SU-DHL-6 (cell line): ENCODE measurements around the gene BACE1.

Experiments
- H2AFZ ChIP-seq: fragments of 200-600 bp; sonication (generic); 2 replicates; pipeline ENCODE4 v1.6.1; 2014; ENCODE audit warnings: low read depth, mild to moderate bottlenecking, moderate library complexity, mixed read lengths, antibody characterized with exemption, low read length; ENCODE audit not compliant: severe bottlenecking
- H3F3A ChIP-seq: fragments of 200-600 bp; shearing (Covaris generic); 2 replicates; pipeline ENCODE4 v1.6.0; 2016; ENCODE audit warnings: antibody characterized with exemption, mild to moderate bottlenecking; ENCODE audit not compliant: insufficient read depth
- H3K27ac ChIP-seq: fragments of 200-600 bp; sonication (generic); 2 replicates; pipeline ENCODE4 v1.5.1; 2016; ENCODE audit warnings: low read depth, mild to moderate bottlenecking, low read length, moderate library complexity, mixed read lengths
- H3K27me3 ChIP-seq: fragments of 200-600 bp; sonication (generic), shearing (Covaris generic); 2 replicates; pipeline ENCODE4 v1.6.0; 2014; ENCODE audit warnings: mild to moderate bottlenecking, low read length
- H3K36me3 ChIP-seq: fragments of 200-600 bp; sonication (generic); 2 replicates; pipeline ENCODE4 v1.6.1; 2014; ENCODE audit warnings: mild to moderate bottlenecking, low read length, mixed read lengths
- H3K4me2 ChIP-seq: fragments of 300-600, 200-600 bp; shearing (Covaris generic), sonication (generic); 2 replicates; pipeline ENCODE4 v1.6.0; 2014; ENCODE audit warnings: low read length, low read depth, mild to moderate bottlenecking; ENCODE audit not compliant: poor library complexity, severe bottlenecking
- H3K4me3 ChIP-seq: fragments of 200-600 bp; sonication (generic); 2 replicates; pipeline ENCODE4 v1.5.1; 2014; ENCODE audit warnings: antibody characterized with exemption, low read length, mild to moderate bottlenecking, mixed read lengths; ENCODE audit not compliant: insufficient read depth, poor library complexity, severe bottlenecking
- H3K79me2 ChIP-seq: fragments of 200-600 bp; sonication (generic); 2 replicates; pipeline ENCODE4 v1.6.1; 2014; ENCODE audit warnings: mild to moderate bottlenecking, low read length, moderate library complexity; ENCODE audit not compliant: insufficient read depth
- H3K9ac ChIP-seq: fragments of 200-600 bp; sonication (generic); 2 replicates; pipeline ENCODE4 v1.7.0; 2014; ENCODE audit warnings: mild to moderate bottlenecking, low read length
- H3K9me2 ChIP-seq: fragments of 200-600 bp; sonication (generic); replicated peaks from 2 replicates; pipeline ENCODE4 v1.6.1; 2014; ENCODE audit warnings: low read length; ENCODE audit not compliant: insufficient read depth
- H3K9me3 ChIP-seq: fragments of 200-600 bp; sonication (generic); 2 replicates; pipeline ENCODE4 v1.6.1; 2014; ENCODE audit warnings: low read length, mixed read lengths; ENCODE audit not compliant: insufficient read depth
- H4K20me1 ChIP-seq: fragments of 200-600 bp; sonication (generic); 2 replicates; pipeline ENCODE4 v1.6.1; 2014; ENCODE audit warnings: low read depth, mild to moderate bottlenecking, antibody characterized with exemption, low read length, moderate library complexity, mixed read lengths
- EZH2phosphoT487 ChIP-seq: fragments of 200-600 bp; sonication (generic), shearing (Covaris generic); conservative IDR thresholded peaks from 2 replicates; pipeline ENCODE4 v1.6.1; 2018; ENCODE audit warnings: mild to moderate bottlenecking, antibody characterized with exemption, low read length, moderate library complexity, mixed read lengths
- TF ChIP-seq, protein P1 (sequence below): fragments of 200-600 bp; sonication (generic); IDR thresholded peaks from one replicate; pipeline ENCODE4 v1.5.1; 2017; ENCODE audit warnings: antibody characterized with exemption, mild to moderate bottlenecking, low read length, moderate library complexity; ENCODE audit not compliant: insufficient read depth, poor library complexity, severe bottlenecking

The BACE1 gene

DNA sequence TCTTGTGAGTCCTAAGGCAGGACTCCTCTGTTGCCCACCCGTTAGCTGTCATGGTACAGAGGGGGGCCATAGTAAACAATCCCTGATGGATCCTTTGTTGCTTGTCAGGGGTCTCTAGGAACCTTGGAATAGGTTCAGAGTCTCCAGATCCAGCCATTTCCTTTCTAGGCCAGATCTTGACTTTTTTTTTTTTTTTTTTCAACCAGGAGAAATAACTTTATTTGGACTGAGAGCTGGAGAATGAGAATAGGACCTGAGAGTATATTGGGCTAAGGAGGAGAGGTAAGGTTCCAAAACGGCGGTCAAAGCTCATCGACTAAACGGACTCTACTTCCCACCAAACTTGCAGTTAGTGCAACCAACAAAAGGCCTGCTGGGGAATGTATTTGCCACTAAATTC lies 19.3 kb upstream of the BACE1 start:
- no peak overlapping the region for H2AFZ ChIP-seq
- TF ChIP-seq, protein P1, sequence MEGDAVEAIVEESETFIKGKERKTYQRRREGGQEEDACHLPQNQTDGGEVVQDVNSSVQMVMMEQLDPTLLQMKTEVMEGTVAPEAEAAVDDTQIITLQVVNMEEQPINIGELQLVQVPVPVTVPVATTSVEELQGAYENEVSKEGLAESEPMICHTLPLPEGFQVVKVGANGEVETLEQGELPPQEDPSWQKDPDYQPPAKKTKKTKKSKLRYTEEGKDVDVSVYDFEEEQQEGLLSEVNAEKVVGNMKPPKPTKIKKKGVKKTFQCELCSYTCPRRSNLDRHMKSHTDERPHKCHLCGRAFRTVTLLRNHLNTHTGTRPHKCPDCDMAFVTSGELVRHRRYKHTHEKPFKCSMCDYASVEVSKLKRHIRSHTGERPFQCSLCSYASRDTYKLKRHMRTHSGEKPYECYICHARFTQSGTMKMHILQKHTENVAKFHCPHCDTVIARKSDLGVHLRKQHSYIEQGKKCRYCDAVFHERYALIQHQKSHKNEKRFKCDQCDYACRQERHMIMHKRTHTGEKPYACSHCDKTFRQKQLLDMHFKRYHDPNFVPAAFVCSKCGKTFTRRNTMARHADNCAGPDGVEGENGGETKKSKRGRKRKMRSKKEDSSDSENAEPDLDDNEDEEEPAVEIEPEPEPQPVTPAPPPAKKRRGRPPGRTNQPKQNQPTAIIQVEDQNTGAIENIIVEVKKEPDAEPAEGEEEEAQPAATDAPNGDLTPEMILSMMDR: no peak
- TF ChIP-seq EZH2phosphoT487: no peak
- no peak overlapping the region for H3K4me2 ChIP-seq
- H3K27ac ChIP-seq: no peak overlapping the region
- no peak overlapping the region for H3K4me3 ChIP-seq
- H3K9me2 ChIP-seq: no peaks in the 10 kb centered on the region
- H3F3A ChIP-seq: no peaks in the 10 kb centered on the region
- H3K9me3 ChIP-seq: no peaks in the 10 kb centered on the region
- no peaks in the 10 kb centered on the region for H4K20me1 ChIP-seq
- no peaks in the 10 kb centered on the region for H3K36me3 ChIP-seq
- H3K27me3 ChIP-seq: no peaks in the 10 kb centered on the region
- H3K79me2 ChIP-seq: no peaks in the 10 kb centered on the region
- H3K9ac ChIP-seq: no peak overlapping the region

DNA sequence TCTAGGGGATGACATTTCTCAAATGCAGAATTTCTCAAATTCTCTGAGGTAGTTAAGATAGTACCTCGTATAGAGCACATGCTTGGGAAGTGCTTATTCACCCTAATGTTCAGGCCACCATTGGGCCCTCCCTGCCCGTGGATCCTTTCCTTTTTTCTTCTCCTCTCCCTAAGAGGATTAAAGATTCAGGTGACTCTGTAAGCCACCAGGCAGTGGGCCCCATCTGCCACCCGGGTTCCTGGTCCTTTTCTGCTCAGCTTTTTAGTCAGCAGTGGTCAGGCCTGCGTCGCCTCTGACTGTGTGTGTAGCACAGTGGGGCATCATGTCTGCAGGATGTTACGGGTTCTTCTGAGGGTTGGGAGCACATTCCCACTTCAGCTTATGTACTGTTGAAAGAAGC lies 18.8 kb upstream of the BACE1 start:
- no peaks in the 10 kb centered on the region for H3K79me2 ChIP-seq
- no peak overlapping the region for H2AFZ ChIP-seq
- H3K4me2 ChIP-seq: no peak overlapping the region
- no peak overlapping the region for H3K27ac ChIP-seq
- H3K27me3 ChIP-seq: no peaks in the 10 kb centered on the region
- H3K36me3 ChIP-seq: no peaks in the 10 kb centered on the region
- no peak for TF ChIP-seq EZH2phosphoT487
- TF ChIP-seq, protein P1: no peak
- H3K4me3 ChIP-seq: no peak overlapping the region
- no peak overlapping the region for H3K9ac ChIP-seq
- H3K9me3 ChIP-seq: no peaks in the 10 kb centered on the region
- H4K20me1 ChIP-seq: no peaks in the 10 kb centered on the region
- H3F3A ChIP-seq: no peaks in the 10 kb centered on the region
- H3K9me2 ChIP-seq: no peaks in the 10 kb centered on the region

DNA sequence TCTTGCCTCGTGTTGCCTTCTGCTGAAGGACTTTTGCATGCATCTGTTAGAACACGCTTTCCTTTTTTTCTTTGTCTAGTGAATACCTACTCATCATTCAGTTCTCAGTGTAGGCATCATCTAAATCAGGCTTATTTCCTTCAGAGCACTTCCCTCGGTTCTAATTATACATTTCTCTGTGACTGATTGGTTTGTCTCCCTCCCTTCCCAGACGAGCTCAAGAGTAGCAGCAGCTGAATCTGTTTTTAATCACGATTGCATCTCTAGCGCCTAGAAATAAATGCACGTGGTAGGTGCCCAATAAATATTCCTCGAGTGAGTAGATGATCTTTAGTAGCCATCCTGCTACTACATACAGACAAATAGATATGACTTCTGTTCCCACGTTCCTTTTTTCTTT lies 17.9 kb upstream of the BACE1 start:
- H3K27ac ChIP-seq: no peak overlapping the region
- no peaks in the 10 kb centered on the region; the same call in 1 of the 2 replicates for H3K79me2 ChIP-seq
- no peaks in the 10 kb centered on the region for H3K9me2 ChIP-seq
- H4K20me1 ChIP-seq: no peaks in the 10 kb centered on the region
- TF ChIP-seq, protein P1: no peak
- TF ChIP-seq EZH2phosphoT487: no peak
- H3K9me3 ChIP-seq: no peaks in the 10 kb centered on the region
- H3K27me3 ChIP-seq: no peaks in the 10 kb centered on the region
- H3K4me3 ChIP-seq: no peak overlapping the region
- H2AFZ ChIP-seq: no peak overlapping the region
- no peaks in the 10 kb centered on the region for H3F3A ChIP-seq
- no peaks in the 10 kb centered on the region for H3K36me3 ChIP-seq
- no peak overlapping the region for H3K4me2 ChIP-seq
- no peak overlapping the region for H3K9ac ChIP-seq
